ENCODE data around the gene BSND.

Gene BSND

DNA sequence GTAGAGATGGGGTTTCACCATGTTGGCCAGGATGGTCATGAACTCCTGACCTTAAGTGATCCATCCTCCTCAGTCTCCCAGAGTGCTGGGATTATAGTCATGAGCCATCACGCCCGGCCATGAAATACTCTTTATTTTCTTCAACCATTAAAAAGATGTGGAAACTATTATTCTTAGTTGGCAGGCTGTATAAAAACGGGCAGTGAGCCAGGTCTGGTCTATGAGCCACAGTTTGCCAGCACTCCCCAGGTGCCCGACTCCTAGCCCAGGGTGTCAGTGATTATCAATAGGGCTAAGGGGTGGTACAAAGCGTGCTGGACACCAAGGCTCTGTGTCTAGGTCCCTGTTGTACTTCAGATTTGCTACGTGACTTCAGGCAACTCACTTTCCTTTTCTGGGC is 22.0 kb upstream of the BSND start:
- no peak for DNase-seq (ENCODE audit: low read depth)

DNA sequence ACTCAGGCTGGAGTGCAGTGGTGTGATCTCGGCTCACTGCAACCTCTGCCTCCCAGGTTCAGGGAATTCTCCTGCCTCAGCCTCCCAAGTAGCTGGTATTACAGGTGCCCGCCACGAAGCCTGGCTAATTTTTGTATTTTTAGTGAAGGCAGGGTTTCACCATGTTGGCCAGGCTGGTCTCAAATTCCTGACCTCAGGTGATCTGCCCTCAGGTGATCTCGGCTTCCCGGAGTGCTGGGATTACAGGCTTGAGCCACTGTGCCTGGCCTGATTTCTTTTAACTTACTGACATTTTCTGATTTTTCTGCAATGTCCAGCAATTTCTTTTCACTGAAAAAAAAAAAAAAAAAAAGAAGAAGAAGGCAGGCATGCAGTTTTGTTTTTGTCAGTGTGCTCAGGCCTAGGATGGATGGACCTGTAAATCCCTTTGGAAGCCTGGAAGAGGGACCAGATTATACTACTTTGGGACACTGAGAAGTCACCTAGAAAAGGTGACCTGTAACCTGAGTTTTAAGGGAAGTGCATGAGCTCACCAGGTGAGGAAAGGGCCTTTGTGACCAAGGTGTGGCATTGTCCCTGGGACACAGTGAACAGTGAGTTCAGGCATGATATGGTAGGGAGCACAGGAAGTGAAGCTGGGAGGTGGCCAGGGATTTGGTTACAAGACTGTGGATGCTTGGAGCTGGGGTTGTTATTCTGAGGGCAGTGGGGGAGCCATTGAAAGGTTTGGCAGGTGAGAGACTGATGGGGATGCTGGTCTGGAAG is 21.0 kb upstream of the BSND start:
- no peak for DNase-seq (ENCODE audit: low read depth)

DNA sequence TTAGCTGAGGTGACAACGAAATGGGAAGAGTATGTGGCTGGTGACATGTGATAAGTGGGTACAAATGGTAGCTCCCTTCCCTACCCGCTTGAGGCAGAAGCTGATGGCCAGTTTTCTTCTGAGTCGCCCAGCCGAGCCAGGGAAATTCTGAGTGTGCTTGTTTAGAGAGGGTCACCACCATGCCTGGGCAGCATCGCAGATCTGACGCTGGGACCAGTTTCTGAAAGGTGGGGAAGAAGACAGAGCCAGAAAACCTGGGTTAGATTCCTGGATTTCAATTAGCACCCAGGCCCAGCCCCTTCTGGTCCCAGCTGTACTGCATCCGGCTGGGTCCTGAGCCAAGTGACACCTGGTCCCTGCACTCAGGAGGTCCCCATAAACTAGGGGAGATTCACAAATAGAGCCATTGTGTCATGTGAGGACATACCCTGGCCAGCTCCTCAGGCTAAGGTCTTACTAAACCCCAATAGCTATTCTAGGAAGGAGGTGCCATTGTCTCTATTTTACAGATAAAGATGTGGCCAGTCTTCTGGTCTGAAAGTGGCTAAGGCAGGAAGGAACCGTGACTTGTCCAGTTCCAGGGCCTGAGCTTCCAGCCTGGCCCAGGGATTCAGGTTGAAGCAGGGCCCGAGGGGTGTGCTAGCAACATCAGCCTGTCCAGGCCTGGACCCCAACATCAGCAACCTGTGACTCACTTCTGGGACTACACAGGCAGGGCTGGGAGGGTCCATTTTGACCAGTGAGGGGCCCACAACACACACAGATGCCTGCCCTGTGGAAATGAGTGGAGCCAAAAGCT is 20.0 kb upstream of the BSND start:
- DNase-seq (ENCODE audit: low read depth), result no peak

DNA sequence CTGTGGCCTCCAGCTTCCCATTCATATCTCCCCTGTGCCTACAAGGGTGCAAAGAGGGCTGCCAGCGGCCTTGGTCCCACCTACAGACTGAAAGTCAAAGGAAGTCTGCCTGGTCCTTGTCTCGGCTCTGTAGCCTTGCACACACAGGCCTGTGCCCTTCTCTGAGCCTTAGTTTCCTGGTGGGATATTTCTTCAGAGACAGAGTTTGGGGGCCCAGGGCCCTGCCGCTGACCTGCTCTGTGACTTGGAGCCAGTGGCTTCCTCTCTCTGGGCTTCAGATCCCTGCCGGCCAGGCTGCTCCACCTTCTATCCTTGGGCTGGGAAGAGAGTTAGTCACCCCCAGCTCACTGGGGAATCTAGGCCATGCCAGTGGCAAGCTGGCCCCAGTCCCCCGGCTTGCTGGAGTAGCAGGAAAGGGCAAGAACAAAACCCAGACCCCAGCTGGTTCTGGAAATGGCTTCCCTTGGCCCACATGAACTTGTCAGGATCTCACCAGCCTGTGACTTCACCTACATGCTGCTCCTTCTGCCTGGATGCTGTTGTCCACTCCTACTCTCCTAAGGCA is 19.3 kb upstream of the BSND start:
- no peak for DNase-seq (ENCODE audit: low read depth)

DNA sequence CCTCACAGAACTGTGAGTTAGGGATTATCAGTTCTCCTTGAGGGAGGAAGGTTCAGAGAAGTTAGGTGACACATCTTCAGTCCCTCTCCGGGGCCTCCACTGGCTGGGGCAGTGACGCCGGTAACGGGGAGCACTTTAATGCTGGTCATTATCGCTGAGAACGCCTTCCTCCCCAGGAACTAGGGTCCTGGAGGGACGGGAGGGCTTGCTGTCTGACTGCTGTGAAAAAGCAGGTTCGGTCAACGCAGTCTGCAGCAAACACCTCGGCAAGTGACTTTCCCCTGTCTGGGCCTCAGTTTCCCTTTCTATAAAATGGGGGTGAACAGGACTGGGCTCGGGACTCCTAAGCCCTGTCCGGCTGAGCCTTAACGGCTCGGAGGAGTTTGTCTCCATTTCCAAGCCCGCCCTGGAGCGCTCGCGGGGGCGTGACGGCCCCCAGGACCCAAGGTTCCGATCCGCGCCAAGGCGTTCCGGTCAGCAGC is 18.6 kb upstream of the BSND start:
- no peak for DNase-seq (ENCODE audit: low read depth)

DNA sequence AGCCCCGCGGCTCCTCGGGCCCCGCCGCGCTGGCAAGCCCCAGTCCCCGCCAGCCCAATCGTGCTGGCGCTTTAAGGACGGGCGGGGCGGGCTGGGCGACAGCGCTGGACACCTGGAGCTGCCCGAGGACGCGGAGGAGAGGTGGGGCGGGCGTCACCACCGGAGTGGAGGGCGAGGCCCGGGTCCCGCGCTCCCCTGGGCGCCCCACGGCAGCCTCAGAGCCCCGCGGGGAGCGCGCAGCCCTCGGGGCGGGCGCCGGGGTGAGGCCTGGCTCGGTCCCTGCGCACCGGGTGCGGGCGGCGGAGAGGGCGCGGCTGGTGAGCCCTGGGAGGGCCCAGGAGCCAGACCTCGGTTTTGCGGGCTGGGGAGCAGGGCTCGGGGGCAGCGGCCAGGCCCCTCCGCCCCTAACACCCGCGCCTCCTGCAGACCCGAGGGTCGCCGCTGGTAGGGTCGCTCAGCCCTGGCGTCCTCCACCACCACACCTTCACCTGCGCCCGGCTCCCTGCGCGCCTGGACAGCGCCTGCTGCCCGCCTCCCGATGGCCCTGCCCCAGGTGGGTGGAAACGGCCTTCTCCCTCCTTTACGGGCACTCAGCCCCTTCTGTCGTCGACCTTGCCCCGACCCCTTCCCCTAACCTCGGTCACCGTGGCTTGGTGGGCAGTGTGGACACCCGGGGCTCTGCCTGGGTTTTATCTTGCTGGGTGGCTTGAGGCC is 18.0 kb upstream of the BSND start, which contains the start of gene TMEM61:
TMEM61 (plus strand) TSS at position 101 of the 714 bp plus-strand sequence; CDS start at position 539, 438 bp downstream.
- no peak for DNase-seq (ENCODE audit: low read depth)

DNA sequence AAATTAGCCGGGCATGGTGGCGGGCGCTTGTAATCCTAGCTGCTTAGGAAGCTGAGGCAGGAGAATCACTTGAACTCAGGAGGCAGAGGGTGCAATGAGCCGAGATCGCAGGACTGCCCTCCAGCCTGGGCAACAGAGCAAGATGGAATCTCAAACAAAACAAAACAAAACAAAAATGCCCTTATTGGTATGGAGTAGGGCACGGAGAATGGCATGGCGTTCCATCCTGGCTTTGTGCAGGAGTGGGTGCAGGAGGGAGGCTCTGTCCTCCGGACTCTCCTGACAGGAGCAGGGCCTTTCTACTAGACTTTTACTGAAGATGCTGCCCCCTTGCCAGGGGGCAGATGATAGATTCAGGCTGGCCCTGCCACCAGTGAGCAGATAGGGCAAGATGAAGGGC is 17.3 kb upstream of the BSND start:
- no peak for DNase-seq (ENCODE audit: low read depth)

DNA sequence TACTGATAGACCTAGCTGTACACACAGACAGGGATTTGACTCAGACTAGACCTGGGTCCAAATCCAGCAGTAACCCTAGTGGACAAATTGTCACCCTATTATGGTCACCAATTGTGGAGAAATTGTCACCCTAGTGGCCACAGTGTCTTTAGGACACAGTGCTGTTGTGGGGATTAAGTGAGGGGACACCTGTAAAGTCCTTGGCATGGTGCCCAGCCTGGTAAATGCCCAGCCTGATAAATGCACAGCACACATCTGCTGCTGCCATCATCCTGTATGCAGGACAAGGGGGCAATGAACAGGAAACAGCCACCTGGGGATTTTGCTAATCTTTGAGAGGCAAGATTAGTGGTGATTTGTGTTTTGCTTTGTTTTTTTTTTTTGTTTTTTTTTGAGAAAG is 16.0 kb upstream of the BSND start:
- no peak for DNase-seq (ENCODE audit: low read depth)

DNA sequence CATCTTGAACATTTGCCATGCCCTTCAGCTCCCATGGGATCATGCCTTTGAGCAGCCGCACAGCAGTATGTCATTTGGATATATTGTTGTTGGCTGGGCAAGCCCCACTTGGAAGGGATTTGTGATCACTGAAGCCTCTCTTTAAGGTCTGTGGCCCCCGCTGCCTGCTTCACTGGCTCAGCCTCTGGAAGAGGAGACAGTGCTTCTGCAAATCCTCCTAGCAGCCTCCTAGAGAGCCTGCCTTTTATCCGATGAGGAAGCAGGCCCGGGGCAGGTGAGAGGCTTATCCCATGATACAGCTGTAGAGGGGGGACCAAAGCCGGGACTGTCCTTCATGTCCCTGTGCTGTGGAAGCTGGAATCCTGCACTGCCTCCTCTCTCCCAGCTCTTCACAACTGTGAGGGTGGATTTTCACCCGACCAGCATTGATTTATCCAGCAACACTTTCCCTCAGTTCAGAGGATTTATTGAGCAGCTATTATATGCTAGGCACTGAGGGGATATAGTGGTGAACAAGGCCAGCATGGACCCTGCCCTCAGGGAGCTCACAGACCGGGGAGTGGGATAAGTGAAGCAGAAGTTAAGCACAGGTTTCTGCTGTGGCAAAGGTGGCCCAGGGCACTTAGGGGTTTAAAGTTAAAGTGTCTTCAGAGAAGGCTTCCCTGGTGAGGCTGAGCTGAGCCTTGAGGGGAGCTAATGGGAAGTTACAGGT is 14.4 kb upstream of the BSND start:
- no peak for DNase-seq (ENCODE audit: low read depth)

DNA sequence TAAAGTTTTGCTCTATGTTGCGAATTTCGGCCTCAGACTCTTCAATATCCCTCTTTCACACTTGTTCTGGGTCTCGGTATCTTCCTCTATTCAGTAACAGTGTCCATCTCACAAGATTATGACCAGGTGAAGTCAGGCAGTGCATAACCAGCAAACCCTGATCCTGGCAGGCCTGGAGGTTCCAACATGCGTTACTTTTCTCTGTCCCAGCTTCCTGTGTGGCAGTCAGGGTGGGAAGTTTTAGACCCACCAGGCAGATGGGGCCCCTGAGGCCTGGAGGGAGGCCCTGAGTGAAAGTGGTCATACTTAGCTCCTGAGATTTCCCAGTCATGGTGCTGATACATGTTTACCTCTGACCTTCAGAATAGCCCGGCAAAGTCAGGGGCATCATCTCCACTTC is 13.2 kb upstream of the BSND start:
- DNase-seq (ENCODE audit: low read depth), result no peak

DNA sequence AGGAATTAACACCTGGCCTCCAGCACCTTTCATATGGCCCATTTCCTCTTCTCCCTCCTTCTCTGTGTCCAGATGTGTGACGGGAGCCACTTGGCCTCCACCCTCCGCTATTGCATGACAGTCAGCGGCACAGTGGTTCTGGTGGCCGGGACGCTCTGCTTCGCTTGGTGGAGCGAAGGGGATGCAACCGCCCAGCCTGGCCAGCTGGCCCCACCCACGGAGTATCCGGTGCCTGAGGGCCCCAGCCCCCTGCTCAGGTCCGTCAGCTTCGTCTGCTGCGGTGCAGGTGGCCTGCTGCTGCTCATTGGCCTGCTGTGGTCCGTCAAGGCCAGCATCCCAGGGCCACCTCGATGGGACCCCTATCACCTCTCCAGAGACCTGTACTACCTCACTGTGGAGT is 12.7 kb upstream of the BSND start:
- no peak for DNase-seq (ENCODE audit: low read depth)

DNA sequence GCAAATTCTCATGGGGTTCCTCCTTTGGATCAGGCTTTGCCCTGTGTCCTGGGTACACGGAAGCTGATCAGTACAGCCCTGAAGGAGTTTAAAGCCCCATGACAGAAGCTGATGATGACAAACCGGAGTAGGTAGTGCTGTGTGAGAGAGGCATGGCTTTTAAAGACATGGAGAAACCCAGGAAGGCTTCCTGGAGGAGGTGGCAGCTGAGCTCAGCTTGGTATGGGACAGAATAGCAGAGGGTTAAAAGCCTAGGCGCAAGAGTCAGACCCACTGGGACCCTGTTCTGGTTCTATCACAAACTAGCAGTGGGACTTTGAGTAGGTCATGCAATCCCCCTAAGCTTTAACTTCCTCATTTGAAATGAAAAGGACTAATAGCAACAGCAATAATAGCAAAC is 12.2 kb upstream of the BSND start:
- no peak for DNase-seq (ENCODE audit: low read depth)

DNA sequence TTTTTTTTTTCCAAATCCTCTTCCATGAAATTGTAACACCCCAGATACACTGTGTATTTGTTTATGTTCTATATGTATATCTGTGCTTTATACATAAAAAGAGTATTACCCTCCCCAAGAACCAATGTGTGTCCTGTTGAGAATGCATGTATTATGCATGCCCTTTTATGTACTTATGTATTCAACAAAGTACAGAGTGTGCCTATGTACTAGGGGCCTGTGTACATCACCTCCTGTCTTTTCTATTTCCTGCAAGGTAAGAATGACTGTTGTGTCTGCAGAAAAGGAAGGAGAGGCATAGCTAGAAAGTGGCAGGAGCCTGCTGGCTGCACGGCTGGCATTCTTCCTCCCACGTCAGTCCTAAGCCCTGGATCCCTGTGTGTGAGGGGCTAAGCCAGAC is 11.3 kb upstream of the BSND start:
- no peak for DNase-seq (ENCODE audit: low read depth)

DNA sequence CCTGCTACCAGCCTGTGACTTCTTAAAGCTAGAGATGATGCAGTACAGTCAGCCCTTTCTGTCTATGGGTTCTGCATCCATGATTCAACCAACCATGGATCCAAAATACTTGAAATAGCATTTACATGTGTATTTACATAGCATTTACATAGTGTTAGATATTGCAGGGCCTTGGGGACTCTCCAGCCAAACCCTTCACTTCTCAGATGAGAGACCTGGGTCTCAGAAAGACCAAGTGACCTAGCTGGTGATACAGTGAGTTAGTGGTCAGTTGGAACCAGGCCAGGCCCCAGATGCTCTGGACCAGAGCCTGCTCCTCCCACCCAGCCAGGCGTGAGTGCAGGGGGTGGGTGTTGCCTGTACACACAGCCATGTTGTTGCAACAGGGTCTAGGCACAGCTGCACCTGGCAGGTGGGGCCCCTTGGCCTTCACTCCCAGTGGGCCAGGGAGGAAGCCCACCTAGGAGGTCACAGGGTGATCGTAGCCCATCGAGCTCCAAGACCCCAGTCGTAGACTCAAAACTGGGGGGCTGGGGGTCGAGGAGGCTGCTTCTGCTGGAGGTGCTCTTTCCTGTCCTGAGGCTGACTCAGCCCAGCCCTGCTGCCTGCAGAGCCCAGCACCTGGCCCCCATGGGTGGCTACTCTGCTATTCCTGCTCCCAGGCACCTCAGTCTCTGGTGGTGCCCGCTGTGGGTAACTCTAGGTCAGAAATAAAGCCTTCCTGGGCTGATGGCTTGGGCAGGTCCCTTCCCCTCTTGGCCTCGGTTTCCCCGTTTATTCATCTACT is 10.6 kb upstream of the BSND start:
- no peak for DNase-seq (ENCODE audit: low read depth)

DNA sequence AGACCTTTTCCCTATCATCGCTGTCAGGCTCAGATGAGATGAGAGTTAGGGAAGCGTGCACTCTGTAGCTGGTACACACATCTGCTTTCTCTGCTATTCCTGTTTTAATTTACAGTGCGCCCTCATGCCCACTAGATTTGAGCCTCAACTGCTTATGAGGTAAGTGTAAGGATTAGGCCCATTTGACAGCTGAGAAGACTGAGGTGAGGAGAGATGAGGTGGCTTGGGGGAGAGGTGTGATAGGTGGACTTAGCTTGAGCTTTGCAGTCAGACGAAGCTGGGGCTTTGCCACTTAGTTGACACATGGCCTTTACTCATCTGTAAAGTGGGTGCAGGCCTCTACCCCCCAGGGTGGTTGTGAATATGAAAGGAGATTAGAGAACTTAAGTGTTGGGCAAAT is 9.8 kb upstream of the BSND start:
- no peak for DNase-seq (ENCODE audit: low read depth)

DNA sequence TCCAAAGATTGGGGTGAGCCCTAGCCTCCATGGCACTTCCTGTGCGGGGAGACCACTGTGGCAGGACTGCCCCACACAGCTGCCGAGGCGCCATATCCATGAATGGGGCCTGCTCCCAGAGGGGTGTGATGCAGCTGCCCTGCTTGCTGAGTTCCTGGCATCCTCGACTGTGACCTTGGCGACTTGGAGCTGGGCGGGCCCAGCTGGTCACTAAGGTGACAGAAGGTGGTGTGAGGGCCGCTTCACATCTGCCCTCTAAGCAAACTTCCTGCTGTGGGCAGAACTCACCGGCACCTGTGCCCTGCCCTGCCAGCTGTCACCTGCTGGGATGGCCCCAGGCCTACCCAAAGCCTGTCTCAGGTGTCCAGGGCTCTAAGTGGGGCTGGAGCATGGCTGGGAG is 9.3 kb upstream of the BSND start:
- DNase-seq (ENCODE audit: low read depth), result no peak

DNA sequence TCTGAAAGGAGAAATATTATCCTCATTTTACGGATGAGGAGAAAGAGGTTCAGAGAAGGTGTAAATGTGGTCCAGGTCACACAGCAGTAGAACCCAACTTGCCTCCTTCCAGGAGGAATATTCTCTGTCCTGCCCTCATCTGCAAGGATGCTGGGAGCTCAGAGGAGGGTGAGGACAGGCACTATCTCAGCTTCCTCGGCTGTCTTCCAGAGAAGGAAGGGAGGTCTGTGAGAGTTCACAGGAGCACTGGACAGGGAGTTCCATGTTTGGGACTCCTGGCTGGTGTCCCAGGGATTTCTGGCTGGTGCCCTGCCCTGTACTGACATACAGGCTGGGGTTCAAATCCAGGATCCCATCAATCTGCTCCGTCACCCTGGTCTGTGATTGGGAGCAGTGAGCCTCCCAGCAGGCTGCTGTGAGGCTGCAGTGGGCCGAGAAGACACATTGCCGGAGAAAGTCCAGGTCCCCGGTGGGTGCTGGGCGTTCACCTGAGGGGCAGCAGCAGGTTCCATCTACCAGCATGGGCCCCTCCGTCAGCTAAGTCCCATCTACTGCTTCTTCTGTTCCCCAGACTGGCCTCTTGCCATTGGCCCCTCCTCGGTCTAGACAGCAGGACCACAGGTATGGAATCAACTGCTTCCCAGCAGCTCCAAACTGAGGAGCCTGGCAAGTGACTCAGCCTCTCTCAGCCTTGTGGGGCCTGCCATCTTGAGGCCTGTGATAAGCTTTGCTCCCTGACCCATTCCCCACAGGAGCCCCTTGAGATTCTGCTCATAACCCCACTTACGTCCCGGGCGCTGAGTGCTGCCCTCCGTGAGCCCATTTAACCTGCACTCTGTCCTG is 8.5 kb upstream of the BSND start:
- DNase-seq (ENCODE audit: low read depth), result no peak

DNA sequence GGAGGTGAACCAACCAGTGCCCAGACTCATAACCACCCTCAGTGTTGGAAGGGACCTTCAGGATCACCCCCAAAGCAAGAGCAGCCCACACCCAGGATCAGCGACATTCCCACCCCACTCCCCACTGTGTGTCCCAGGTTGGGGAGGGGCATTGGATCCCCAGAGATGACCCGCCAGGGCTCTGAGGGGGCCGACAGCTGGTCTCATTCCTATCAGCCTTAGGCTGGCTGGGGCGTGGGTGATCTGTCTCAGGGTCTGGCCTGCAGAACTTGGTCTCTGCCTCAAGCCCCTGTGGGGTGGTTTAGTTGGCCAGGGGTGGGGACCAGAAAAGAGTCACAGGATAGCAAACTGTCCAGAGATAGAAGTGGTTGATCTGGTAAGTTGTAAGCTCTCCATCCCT is 7.8 kb upstream of the BSND start:
- no peak for DNase-seq (ENCODE audit: low read depth)

DNA sequence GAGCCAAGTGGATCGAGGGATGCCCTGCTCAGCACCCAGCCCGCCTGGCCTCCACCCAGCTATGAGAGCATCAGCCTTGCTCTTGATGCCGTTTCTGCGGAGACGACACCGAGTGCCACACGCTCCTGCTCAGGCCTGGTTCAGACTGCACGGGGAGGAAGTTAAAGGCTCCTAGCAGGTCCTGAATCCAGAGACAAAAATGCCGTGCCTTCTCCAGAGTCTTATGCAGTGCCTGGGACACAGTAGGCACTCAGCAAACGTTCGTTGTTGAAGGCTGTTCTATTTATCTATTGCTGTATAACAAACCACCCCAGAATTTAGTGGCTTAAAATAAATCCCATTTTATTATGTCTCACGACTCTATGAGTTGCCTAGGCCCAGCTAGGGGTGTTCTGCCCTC is 6.8 kb upstream of the BSND start:
- no peak for DNase-seq (ENCODE audit: low read depth)

DNA sequence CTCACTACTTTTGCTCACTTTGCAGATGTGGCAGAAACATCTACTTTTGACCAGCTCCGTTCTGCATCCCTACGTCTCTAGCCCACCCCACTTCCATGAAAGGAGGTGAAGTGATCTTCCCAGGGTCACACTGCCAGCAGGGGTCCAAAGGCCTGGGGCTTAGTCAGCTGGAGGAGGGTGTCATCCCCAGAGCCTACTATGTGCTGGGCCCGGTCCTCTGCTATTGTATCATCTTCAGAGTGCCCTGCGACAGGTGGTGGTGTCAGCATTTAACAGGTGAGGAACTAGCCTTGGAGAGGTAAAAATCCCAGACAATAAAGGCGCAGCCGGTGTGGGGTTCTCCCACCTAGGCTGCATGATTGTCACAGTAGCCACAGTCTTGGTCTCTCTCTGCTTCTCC is 5.6 kb upstream of the BSND start:
- no peak for DNase-seq (ENCODE audit: low read depth)
